SK-N-SH treated with all-trans-retinoic acid at 6 μM for 48 hours (cell line): Measurements from ENCODE around the gene KMT2D.

ENCODE experiments used
- ATAC-seq: fragments of 200-7000 bp; cut with Tn5 transposase; 3 replicates; pipeline ENCODE4 v1.9.1; 2020; ENCODE audit warnings: mild to moderate bottlenecking, moderate library complexity
- ARNTL ChIP-seq: fragments of 450-650 bp; formaldehyde crosslinking; IDR thresholded peaks from 2 replicates; pipeline ENCODE4 v1.5.0; 2020; ENCODE audit warnings: low read depth, mild to moderate bottlenecking, moderate library complexity, borderline replicate concordance
- BACH2 ChIP-seq: fragments of 250-450 bp; sonication (Bioruptor Pico); IDR thresholded peaks from 2 replicates; pipeline ENCODE4 v1.9.0; 2021; ENCODE audit warnings: mild to moderate bottlenecking, borderline replicate concordance
- CSDC2 ChIP-seq: fragments of 250-450 bp; sonication (Bioruptor Pico); IDR thresholded peaks from 2 replicates; pipeline ENCODE4 v1.5.0; 2020; ENCODE audit warnings: mild to moderate bottlenecking, moderate library complexity
- CSRNP3 ChIP-seq: fragments of 250-450 bp; sonication (Bioruptor Pico); IDR thresholded peaks from 2 replicates; pipeline ENCODE4 v1.5.1; 2021; ENCODE audit warnings: mild to moderate bottlenecking, moderate library complexity
- ESRRG ChIP-seq: fragments of 250-450 bp; sonication (Bioruptor Pico); IDR thresholded peaks from 2 replicates; pipeline ENCODE4 v1.6.1; 2021; ENCODE audit warnings: mild to moderate bottlenecking
- GLIS3 ChIP-seq: fragments of 250-450 bp; sonication (Bioruptor Pico); IDR thresholded peaks from 2 replicates; pipeline ENCODE4 v1.5.0; 2020; ENCODE audit warnings: mild to moderate bottlenecking, moderate library complexity
- ISL1 ChIP-seq: fragments of 250-450 bp; sonication (Bioruptor Pico); IDR thresholded peaks from 2 replicates; pipeline ENCODE4 v2.1.2; 2022; ENCODE audit warnings: mild to moderate bottlenecking, moderate library complexity
- OSR1 ChIP-seq: fragments of 250-450 bp; sonication (Bioruptor Pico); IDR thresholded peaks from 2 replicates; pipeline ENCODE4 v1.8.0; 2022; ENCODE audit warnings: moderate library complexity, mild to moderate bottlenecking, inconsistent platforms
- RARB ChIP-seq: fragments of 250-450 bp; sonication (Bioruptor Pico); IDR thresholded peaks from 2 replicates; pipeline ENCODE4 v1.8.0; 2021; ENCODE audit warnings: mild to moderate bottlenecking, moderate library complexity
- SNAI2 ChIP-seq: fragments of 250-450 bp; sonication (Bioruptor Pico); IDR thresholded peaks from 2 replicates; pipeline ENCODE4 v1.5.0; 2020; ENCODE audit warnings: mild to moderate bottlenecking, moderate library complexity
- TOX ChIP-seq: fragments of 250-450 bp; sonication (Bioruptor Pico); IDR thresholded peaks from 2 replicates; pipeline ENCODE4 v1.8.0; 2021; ENCODE audit warnings: mild to moderate bottlenecking, moderate library complexity, borderline replicate concordance
- ZC3H10 ChIP-seq: fragments of 250-450 bp; sonication (Bioruptor Pico); IDR thresholded peaks from 2 replicates; pipeline ENCODE4 v1.5.1; 2021; ENCODE audit warnings: mild to moderate bottlenecking, moderate library complexity
- ZFP3 ChIP-seq: fragments of 250-450 bp; sonication (Bioruptor Pico); IDR thresholded peaks from 2 replicates; pipeline ENCODE4 v1.5.0; 2020; ENCODE audit warnings: mild to moderate bottlenecking, moderate library complexity
- ZFP30 ChIP-seq: fragments of 450-650 bp; formaldehyde crosslinking; IDR thresholded peaks from 2 replicates; pipeline ENCODE4 v1.5.0; 2022; ENCODE audit warnings: mild to moderate bottlenecking, moderate library complexity
- ZNF565 ChIP-seq: fragments of 450-650 bp; formaldehyde crosslinking; conservative IDR thresholded peaks from 2 replicates; pipeline ENCODE4 v1.5.0; 2020; ENCODE audit warnings: low read depth, mild to moderate bottlenecking, moderate library complexity
- ZNF70 ChIP-seq: fragments of 450-650 bp; formaldehyde crosslinking; IDR thresholded peaks from 2 replicates; pipeline ENCODE4 v1.5.0; 2020; ENCODE audit warnings: mild to moderate bottlenecking, moderate library complexity
- ZNF8 ChIP-seq: fragments of 450-650 bp; formaldehyde crosslinking; IDR thresholded peaks from 2 replicates; pipeline ENCODE4 v1.5.0; 2020; ENCODE audit warnings: mild to moderate bottlenecking, moderate library complexity
- TF ChIP-seq, protein P1 (sequence below): fragments of 250-450 bp; sonication (Bioruptor Pico); IDR thresholded peaks from 2 replicates; pipeline ENCODE4 v1.5.1; 2020; ENCODE audit warnings: low read depth, mild to moderate bottlenecking, moderate library complexity
- TF ChIP-seq, protein P2 (sequence below): fragments of 250-450 bp; sonication (Bioruptor Pico); IDR thresholded peaks from 2 replicates; pipeline ENCODE4 v1.8.0; 2020; ENCODE audit warnings: mild to moderate bottlenecking, moderate library complexity, borderline replicate concordance
- TF ChIP-seq, protein P3 (sequence below): fragments of 250-450 bp; sonication (Bioruptor Pico); IDR thresholded peaks from 2 replicates; pipeline ENCODE4 v1.5.0; 2020; ENCODE audit warnings: mild to moderate bottlenecking, moderate library complexity
- TF ChIP-seq, protein P4 (sequence below): fragments of 250-450 bp; sonication (Bioruptor Pico); IDR thresholded peaks from 2 replicates; pipeline ENCODE4 v1.8.0; 2021; ENCODE audit warnings: low read depth, mild to moderate bottlenecking, moderate library complexity, borderline replicate concordance

The KMT2D gene

GRCh38 chr12:49043856-49044258 is 16.7 kb downstream of the KMT2D start:
- peak; percentile 75 for ATAC-seq
- no peak for TF ChIP-seq SNAI2 (CRISPR knock-in tag)
- TF ChIP-seq ZNF8 (CRISPR knock-in tag), result no peak
- TF ChIP-seq ZC3H10 (CRISPR knock-in tag), result no peak
- TF ChIP-seq ARNTL, result no peak
- TF ChIP-seq CSRNP3, result no peak
- TF ChIP-seq TOX, result no peak
- no peak for TF ChIP-seq ZFP30 (CRISPR knock-in tag)
- TF ChIP-seq ZFP3 (CRISPR knock-in tag), result no peak
- no peak for TF ChIP-seq ZNF565

- TF ChIP-seq ZNF8 (CRISPR knock-in tag) (no peak), ISL1 (CRISPR knock-in tag) (no peak), ESRRG (CRISPR knock-in tag) (no peak), ZFP3 (CRISPR knock-in tag) (no peak), ZFP30 (CRISPR knock-in tag) (no peak), TOX (no peak), RARB (CRISPR knock-in tag) (no peak), ZC3H10 (CRISPR knock-in tag) (no peak), SNAI2 (CRISPR knock-in tag) (no peak), CSDC2 (CRISPR knock-in tag) (no peak), ZNF70 (CRISPR knock-in tag) (no peak), OSR1 (no peak), BACH2 (CRISPR knock-in tag) (no peak)
- TF ChIP-seq, protein P1, sequence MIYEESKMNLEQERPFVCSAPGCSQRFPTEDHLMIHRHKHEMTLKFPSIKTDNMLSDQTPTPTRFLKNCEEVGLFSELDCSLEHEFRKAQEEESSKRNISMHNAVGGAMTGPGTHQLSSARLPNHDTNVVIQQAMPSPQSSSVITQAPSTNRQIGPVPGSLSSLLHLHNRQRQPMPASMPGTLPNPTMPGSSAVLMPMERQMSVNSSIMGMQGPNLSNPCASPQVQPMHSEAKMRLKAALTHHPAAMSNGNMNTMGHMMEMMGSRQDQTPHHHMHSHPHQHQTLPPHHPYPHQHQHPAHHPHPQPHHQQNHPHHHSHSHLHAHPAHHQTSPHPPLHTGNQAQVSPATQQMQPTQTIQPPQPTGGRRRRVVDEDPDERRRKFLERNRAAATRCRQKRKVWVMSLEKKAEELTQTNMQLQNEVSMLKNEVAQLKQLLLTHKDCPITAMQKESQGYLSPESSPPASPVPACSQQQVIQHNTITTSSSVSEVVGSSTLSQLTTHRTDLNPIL, result no peak
- TF ChIP-seq, protein P2, sequence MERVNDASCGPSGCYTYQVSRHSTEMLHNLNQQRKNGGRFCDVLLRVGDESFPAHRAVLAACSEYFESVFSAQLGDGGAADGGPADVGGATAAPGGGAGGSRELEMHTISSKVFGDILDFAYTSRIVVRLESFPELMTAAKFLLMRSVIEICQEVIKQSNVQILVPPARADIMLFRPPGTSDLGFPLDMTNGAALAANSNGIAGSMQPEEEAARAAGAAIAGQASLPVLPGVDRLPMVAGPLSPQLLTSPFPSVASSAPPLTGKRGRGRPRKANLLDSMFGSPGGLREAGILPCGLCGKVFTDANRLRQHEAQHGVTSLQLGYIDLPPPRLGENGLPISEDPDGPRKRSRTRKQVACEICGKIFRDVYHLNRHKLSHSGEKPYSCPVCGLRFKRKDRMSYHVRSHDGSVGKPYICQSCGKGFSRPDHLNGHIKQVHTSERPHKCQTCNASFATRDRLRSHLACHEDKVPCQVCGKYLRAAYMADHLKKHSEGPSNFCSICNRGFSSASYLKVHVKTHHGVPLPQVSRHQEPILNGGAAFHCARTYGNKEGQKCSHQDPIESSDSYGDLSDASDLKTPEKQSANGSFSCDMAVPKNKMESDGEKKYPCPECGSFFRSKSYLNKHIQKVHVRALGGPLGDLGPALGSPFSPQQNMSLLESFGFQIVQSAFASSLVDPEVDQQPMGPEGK (CRISPR knock-in tag), result no peak
- ATAC-seq, result no peak
These were observed 17.4 kb downstream of the KMT2D start for GRCh38 chr12:49043241-49043640.

- TF ChIP-seq ISL1 (CRISPR knock-in tag) (no peak), GLIS3 (CRISPR knock-in tag) (no peak), ZFP3 (CRISPR knock-in tag) (no peak), CSDC2 (CRISPR knock-in tag) (no peak), ESRRG (CRISPR knock-in tag) (no peak), ZNF565 (no peak), TOX (no peak), CSRNP3 (no peak), SNAI2 (CRISPR knock-in tag) (no peak), ZFP30 (CRISPR knock-in tag) (no peak), ZNF70 (CRISPR knock-in tag) (no peak)
- TF ChIP-seq, protein P3, sequence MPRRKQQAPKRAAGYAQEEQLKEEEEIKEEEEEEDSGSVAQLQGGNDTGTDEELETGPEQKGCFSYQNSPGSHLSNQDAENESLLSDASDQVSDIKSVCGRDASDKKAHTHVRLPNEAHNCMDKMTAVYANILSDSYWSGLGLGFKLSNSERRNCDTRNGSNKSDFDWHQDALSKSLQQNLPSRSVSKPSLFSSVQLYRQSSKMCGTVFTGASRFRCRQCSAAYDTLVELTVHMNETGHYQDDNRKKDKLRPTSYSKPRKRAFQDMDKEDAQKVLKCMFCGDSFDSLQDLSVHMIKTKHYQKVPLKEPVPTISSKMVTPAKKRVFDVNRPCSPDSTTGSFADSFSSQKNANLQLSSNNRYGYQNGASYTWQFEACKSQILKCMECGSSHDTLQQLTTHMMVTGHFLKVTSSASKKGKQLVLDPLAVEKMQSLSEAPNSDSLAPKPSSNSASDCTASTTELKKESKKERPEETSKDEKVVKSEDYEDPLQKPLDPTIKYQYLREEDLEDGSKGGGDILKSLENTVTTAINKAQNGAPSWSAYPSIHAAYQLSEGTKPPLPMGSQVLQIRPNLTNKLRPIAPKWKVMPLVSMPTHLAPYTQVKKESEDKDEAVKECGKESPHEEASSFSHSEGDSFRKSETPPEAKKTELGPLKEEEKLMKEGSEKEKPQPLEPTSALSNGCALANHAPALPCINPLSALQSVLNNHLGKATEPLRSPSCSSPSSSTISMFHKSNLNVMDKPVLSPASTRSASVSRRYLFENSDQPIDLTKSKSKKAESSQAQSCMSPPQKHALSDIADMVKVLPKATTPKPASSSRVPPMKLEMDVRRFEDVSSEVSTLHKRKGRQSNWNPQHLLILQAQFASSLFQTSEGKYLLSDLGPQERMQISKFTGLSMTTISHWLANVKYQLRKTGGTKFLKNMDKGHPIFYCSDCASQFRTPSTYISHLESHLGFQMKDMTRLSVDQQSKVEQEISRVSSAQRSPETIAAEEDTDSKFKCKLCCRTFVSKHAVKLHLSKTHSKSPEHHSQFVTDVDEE, result no peak
- TF ChIP-seq, protein P4, sequence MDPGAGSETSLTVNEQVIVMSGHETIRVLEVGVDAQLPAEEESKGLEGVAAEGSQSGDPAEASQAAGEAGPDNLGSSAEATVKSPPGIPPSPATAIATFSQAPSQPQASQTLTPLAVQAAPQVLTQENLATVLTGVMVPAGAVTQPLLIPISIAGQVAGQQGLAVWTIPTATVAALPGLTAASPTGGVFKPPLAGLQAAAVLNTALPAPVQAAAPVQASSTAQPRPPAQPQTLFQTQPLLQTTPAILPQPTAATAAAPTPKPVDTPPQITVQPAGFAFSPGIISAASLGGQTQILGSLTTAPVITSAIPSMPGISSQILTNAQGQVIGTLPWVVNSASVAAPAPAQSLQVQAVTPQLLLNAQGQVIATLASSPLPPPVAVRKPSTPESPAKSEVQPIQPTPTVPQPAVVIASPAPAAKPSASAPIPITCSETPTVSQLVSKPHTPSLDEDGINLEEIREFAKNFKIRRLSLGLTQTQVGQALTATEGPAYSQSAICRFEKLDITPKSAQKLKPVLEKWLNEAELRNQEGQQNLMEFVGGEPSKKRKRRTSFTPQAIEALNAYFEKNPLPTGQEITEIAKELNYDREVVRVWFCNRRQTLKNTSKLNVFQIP (CRISPR knock-in tag), result no peak
- no peak for ATAC-seq
These were observed 18.6 kb downstream of the KMT2D start for GRCh38 chr12:49041881-49042484.
